AG10803 (cell line): ENCODE data around the gene SPDYE3.
"Not testable (repeated sequence)": the region's sequence is repeated elsewhere in the genome, so short reads cannot be mapped to it uniquely, and the experiment has no call there.

Experiments
- DNase-seq: peaks from one replicate; pipeline ENCODE4 v3.0.0; 2010; ENCODE audit warnings: low read depth
- H3K4me3 ChIP-seq: 2 replicates; pipeline ENCODE4 v1.5.1; 2011; ENCODE audit warnings: mild to moderate bottlenecking, low read length, control low read depth
- CTCF ChIP-seq: conservative IDR thresholded peaks from 2 replicates; pipeline ENCODE4 v1.5.1; 2011; ENCODE audit warnings: mild to moderate bottlenecking, low read length, control low read depth, inconsistent platforms

Gene SPDYE3

GRCh38 chr7:100357131-100357561 lies 49.6 kb downstream of the SPDYE3 start:
- H3K4me3 ChIP-seq: no peak overlapping the region
- no peak for TF ChIP-seq CTCF
- DNase-seq: no peak

DNA sequence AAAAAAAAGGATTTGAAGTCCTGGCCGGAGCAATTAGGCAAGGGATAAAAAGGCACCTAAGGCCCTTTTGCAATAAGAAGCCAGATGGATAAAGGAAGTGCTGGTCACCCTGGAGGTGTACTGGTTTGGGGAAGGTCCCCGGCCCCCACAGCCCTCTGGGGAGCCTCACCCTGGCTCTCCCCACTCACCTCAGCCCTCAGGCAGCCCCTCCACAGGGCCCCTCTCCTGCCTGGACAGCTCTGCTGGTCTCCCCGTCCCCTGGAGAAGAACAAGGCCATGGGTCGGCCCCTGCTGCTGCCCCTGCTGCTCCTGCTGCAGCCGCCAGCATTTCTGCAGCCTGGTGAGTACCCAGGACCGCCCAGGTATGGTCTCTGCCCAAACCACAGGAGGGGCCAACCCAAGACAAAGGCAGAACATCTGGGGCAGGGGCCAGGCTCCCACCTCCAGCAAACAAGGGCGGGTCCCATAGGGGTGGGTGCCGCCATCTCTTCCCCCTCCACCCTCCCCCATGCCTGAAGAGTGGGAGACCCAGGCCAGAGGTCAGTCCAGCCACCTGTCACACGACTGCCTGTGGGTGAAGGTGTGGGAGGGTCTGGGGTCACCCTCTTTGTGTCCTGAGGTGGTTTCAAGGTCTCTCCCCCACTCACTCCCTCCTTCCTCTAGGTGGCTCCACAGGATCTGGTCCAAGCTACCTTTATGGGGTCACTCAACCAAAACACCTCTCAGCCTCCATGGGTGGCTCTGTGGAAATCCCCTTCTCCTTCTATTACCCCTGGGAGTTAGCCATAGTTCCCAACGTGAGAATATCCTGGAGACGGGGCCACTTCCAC lies 50.7 kb downstream of the SPDYE3 start, which contains the start of gene PILRB:
Gene PILRB (plus strand): TSS at position 91 of the 830 bp plus-strand sequence. CDS start 186 bp downstream, at position 277.
- TF ChIP-seq CTCF: no peak
- DNase-seq: no peak
- no peak within 1 kb of the TSS for H3K4me3 ChIP-seq

GRCh38 chr7:100358857-100359212 lies 51.3 kb downstream of the SPDYE3 start:
- no peak for DNase-seq
- TF ChIP-seq CTCF: no peak
- no peak overlapping the region for H3K4me3 ChIP-seq

GRCh38 chr7:100360135-100360854 lies 52.8 kb downstream of the SPDYE3 start:
- no peak overlapping the region for H3K4me3 ChIP-seq
- DNase-seq: no peak
- no peak for TF ChIP-seq CTCF

GRCh38 chr7:100363098-100363497 lies 55.6 kb downstream of the SPDYE3 start:
- no peak overlapping the region for H3K4me3 ChIP-seq
- no peak for TF ChIP-seq CTCF

DNA sequence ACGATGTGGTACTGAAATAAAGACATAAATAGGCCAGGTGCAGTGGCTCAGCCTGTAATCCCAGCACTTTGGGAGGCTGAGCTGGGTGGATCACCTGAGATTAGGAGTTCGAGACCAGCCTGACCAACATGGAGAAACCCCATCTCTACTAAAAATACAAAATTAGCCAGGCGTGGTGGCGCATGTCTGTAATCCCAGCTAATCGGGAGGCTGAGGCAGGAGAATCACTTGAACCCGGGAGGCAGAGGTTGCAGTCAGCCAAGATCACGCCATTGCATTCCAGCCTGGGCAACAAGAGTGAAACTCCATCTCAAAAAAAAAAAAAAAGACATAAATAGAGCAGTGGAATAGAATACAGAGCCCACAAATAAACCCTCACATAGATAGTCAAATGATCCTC lies 56.3 kb downstream of the SPDYE3 start:
- not testable (repeated sequence) for DNase-seq, H3K4me3 ChIP-seq

More at GRCh38 chr7:100363098-100363497, 55.6 kb downstream of the SPDYE3 start:
- DNase-seq: no peak

DNA sequence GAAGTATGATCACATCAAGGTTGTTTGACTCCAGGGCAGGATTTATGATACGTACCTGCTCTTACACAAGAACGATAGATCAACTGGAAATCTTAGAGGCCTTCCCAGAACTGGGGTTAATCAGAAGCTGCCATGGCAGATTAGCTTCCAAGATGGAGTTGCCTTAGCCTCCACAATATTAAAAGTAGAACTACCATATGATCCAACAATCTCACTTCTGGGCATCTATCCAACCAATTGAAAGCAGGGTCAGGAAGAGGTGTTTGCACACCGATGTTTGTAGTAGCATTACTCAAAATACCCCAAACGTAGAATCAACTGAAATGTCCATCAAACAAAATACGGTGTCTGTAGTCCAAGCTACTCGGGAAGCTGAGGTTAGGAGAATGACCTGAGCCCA lies 57.0 kb downstream of the SPDYE3 start:
- no peak for DNase-seq
- TF ChIP-seq CTCF: no peak
- no peak overlapping the region for H3K4me3 ChIP-seq

GRCh38 chr7:100365998-100366367 lies 58.5 kb downstream of the SPDYE3 start:
- not testable (repeated sequence) for DNase-seq, H3K4me3 ChIP-seq
